NCI-H2081 (cell line): ENCODE measurements around the gene ADPRHL1.

Experiments used
- DNase-seq, 2 experiments: peaks; one replicate each; lab custom pipeline; 2025; lab: John Stamatoyannopoulos, UW

The ADPRHL1 gene

GRCh38 chr13:113432506-113433270, 20.6 kb downstream of the ADPRHL1 start:
- DNase-seq = no peak

DNA sequence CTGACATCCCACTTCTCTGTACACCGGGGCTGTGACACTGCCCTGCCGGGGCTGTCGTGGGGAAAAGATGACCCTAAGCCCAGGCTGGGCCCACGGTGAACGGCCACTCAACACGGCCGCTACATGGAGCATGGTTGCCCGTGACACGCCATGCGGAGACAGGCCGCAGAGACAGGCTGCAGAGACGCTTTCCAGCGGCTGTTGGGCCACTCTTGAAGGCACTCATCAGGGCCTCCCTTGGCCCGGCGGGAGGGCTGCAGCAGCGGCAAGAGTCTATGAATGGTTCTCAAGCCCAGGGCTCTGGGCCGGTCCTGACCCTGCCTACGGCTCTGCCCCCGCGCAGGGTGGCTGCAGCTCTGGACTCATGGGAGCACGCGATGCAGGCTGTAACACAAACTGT, 22.1 kb downstream of the ADPRHL1 start:
- DNase-seq = no peak

- DNase-seq = no peak
Measured at GRCh38 chr13:113430378-113431110, 22.7 kb downstream of the ADPRHL1 start.

- no peak for DNase-seq
Measured at GRCh38 chr13:113429608-113429985, 23.7 kb downstream of the ADPRHL1 start.

GRCh38 chr13:113428871-113429607, 24.2 kb downstream of the ADPRHL1 start:
- no peak for DNase-seq

GRCh38 chr13:113428469-113428865, 24.8 kb downstream of the ADPRHL1 start:
- DNase-seq = no peak

DNA sequence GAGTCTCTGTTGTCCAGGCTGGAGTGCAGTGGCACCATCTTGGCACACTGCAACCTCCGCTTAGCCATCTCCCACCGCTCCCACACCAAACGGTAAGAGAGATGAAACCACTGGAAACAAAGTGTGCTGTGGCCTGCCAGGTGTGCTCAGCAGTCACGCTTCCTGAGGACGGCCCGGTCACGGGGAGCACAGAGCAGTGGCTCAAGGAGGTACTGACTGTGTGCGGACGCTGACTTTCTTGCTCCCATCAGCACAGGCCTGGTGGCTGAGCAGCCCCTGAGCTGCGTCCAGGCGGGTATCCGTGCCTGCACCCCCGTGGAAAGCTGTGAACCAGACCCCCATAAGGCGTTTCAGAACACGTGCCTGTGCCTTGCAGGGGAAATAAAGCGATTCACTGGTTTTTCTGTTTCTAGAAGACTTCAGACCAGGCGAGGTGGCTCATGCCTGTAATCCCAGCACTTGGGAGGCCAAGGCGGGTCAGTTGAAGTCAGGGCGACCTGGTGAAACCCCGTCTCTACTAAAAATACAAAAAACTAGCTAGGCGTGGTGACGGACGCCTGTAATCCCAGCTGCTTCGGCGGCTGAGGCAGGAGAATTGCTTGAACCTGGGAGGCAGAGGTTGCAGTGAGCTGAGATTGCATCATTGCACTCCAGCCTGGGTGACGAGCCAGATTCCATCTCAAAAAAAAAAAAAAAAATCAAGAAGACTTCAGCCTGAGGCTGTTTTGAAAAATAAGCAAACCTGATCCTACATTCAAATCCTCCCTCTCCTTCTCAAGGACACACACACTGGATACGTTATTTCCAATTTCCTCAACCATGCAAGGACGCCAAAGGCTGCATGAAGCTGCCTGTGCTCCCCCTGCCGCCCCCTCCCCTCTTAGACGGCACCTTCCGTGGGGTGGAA, 25.5 kb downstream of the ADPRHL1 start:
- no peak for DNase-seq

DNA sequence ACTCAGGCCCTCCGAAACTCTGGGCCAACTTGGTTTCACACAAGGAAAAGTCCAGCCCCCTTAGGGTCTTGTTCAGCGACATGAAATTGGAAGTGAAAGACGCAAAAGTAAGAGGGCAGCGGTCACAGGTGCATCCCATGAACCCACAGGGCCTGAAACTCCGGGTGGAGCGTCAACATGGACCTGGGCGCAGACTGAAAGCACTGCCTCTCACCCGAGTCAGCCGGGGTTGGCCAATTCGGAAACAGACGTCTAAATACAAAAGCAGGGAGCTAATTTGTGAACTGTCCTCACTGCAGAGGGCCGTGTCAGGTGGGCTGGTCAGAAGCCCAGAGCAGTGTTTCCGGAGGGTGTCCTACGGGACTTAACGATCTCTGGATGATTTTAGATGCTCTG, 26.7 kb downstream of the ADPRHL1 start:
- no peak for DNase-seq

GRCh38 chr13:113425941-113426590, 27.2 kb downstream of the ADPRHL1 start:
- no peak for DNase-seq

DNA sequence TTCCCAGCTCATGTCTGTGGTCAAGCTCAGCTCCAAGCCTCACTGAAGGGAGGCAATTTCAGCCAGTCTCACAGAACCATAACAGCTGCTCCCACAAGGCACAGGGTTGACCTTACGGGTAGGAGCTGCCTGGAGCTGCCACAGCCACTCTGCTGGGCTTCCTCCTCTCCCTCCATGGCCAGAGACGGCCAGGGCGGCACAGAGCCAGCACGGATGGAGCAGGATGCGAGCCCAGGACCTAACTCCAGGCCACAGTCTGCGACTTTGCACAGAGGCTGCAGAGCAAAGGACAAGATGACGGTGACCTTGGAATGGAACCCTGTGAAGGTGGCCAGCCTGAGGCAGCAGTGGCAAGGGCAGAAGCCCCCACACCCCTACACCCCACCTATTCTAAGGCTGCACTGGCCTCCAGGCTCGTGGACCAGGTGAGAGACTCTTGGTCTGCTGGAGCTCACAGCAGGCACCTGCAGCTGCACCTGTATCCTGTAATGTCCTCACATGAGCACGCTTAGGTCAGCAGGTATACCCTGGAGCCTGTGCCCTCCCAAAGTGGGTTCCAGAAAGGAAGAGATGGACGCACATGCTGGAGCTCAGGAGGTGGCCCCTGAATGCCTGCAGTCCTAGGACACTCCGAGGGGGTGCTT, 29.6 kb downstream of the ADPRHL1 start:
- DNase-seq = no peak

DNA sequence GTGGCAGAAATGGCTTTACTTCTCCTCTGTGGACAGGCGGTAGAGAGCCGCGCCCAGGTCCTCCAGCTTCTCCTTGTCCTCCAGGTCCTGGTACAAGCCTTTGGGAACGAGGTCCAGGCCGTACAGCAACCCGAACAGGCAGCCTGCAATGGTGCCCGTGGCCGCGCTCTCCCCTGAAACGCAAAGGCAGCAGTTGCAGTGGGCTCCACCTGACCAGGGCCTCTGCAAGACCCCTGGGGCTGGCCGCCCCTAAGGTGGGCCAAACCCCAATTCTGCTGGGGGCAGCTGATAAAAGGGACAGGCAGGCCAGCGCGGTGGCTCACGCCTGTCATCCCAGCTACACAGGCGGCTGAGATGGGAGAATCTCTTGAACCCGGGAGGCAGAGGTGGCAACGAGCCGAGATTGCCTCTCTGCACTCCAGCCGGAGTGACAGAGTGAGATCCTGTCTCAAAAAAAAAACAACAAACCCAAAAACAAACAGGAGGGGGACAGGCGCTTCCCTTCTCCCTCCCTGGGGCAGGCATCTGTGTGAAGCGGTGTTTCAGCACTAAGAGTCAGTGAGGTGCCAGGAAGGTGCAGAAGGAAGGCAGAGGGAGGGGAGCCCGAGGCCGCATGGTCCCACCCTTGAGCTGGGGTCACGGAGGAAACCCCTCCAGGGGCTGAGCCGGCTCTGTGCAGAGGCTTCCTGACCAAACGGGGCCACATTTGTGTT, 30.3 kb downstream of the ADPRHL1 start:
- DNase-seq = no peak

- DNase-seq = no peak
Measured at GRCh38 chr13:113421673-113422270, 31.5 kb downstream of the ADPRHL1 start.

DNA sequence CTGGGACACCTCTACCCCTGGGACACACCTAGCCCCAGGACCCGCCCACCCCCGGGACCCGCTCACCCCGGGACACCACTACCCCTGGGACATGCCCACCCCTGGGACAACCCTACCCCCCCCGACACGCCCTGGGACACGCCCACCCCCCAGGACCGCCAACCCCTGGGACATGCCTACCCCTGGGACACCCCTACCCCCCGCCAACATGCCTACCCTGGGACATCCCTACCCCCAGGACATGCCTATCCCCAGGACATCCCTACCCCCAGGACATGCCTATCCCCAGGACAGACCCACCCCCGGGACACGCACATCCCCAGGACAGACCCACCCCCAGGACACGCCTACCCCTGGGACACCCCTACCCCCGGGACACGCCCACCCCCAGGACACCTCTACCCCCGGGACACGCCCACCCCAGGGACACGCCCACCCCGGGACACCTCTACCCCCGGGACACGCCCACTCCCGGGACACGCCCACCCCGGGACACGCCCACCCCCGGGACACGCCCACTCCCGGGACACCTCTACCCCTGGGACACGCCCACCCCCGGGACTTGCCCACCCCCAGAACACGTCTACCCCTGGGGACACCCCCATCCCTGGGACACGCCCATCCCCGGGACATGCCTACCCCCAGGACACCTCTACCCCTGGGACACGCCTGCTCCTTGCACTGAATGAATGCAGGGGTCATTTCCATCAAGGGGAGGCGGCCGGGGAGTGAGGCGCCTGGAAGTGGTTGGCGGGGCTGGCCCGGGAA, 32.3 kb downstream of the ADPRHL1 start:
- DNase-seq = no peak

GRCh38 chr13:113420232-113420631, 33.1 kb downstream of the ADPRHL1 start:
- DNase-seq = no peak

DNA sequence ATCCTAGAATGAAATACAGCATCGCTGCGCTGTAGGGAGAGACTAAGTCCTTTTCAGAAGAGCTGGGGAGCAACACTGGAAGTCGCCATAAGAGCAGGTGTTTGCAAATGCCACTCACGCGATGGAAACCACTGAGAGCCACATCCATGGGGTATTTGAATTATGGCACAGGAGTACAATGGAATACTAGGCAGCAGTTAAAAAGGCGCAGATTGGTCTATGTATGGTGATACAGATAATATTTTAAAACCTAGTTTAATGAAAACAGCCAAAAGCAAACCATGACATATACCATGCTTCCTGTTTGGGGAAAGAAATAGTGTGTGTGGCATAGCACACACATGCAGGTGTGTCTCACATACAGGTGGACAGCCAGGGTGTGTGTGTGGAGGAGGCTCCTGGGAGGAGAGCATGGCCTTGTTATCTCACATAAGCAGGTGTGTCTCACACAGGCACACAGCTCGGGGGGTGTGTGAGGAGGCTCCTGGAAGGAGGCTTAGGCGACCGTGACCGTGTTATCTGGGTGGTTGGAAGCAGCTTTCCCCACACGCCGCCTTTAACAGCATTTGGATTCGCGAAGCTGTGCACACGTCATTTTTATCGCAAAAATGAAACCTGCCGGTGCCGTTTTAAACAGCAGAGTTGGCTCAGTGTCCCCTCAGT, 33.6 kb downstream of the ADPRHL1 start:
- DNase-seq = no peak

GRCh38 chr13:113418722-113419049, 34.6 kb downstream of the ADPRHL1 start:
- no peak for DNase-seq

DNA sequence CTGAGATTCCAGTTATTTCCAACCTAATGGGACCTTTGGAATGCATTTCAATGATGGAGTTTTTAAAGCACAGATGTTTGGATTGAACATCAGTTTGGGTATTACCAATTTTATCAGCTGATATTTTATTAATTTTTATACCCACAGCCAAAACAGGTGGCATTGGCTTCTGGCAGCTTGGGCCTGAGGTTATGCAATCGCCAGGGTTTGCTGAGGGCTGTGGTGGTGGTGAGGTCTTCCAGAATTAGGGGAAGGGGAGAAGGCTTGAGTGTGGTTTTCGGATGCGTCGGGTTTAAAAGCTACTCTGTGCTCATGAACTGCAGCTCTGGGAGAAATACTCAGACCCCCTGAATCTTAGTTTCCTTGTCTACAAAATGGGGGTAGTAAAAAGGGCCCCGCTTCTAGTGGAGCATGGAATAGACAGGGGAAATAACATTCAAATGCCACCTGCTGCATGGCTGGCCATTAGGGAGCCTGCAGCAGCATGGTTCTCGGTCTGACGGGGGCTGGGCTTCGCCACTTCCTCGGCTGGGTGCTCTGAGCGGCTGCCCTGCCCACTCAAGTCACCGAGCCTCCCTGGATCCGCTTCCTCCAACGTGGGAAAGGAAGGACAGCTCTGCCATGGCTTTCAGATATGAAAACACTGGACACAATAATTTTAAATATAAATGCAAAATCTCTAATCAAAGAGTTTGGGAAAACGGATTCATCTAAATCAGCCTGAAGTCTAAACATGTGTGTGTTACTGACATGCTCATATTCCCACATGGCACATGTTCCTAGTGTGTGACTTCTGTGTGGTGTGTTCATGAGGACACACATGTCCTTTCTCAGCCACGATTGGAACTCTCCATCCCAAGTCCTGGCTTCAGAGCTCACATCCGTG, 35.2 kb downstream of the ADPRHL1 start:
- DNase-seq = no peak
